OCI-LY1 (cell line): ENCODE results near the gene THUMPD3.

Experiments used
- H2AFZ ChIP-seq: fragments of 200-600 bp; sonication (generic), shearing (Covaris generic); 2 replicates; pipeline ENCODE4 v1.6.0; 2014; ENCODE audit warnings: antibody characterized with exemption, mild to moderate bottlenecking, low read length
- H3F3A ChIP-seq: fragments of 200-600 bp; sonication (generic), shearing (Covaris generic); 2 replicates; pipeline ENCODE4 v1.6.0; 2014; ENCODE audit warnings: mild to moderate bottlenecking, antibody characterized with exemption, low read length, moderate library complexity; ENCODE audit not compliant: insufficient read depth
- H3K27ac ChIP-seq: fragments of 200-600 bp; sonication (generic); 2 replicates; pipeline ENCODE4 v1.5.1; 2014; ENCODE audit warnings: low read length, mixed run types, mild to moderate bottlenecking, low read depth; ENCODE audit not compliant: poor library complexity, severe bottlenecking
- H3K27me3 ChIP-seq: fragments of 200-600 bp; sonication (generic); 2 replicates; pipeline ENCODE4 v1.6.0; 2014; ENCODE audit warnings: antibody characterized with exemption, mild to moderate bottlenecking, low read length, moderate library complexity; ENCODE audit not compliant: insufficient read depth
- H3K36me3 ChIP-seq: fragments of 200-600 bp; sonication (generic); 2 replicates; pipeline ENCODE4 v1.6.1; 2014; ENCODE audit warnings: mild to moderate bottlenecking, antibody characterized with exemption, low read length, moderate library complexity, mixed read lengths; ENCODE audit not compliant: insufficient read depth
- H3K4me1 ChIP-seq: fragments of 200-600 bp; sonication (generic); 2 replicates; pipeline ENCODE4 v1.5.1; 2014; ENCODE audit warnings: mild to moderate bottlenecking, low read length, moderate library complexity; ENCODE audit not compliant: insufficient read depth, severe bottlenecking
- H3K4me2 ChIP-seq: fragments of 200-600 bp; sonication (generic), shearing (Covaris generic); 2 replicates; pipeline ENCODE4 v1.6.1; 2014; ENCODE audit warnings: low read length
- H3K4me3 ChIP-seq: fragments of 200-600 bp; sonication (generic); 2 replicates; pipeline ENCODE4 v1.5.1; 2014; ENCODE audit warnings: low read length, low read depth, mild to moderate bottlenecking, mixed read lengths; ENCODE audit not compliant: poor library complexity, severe bottlenecking
- H3K79me2 ChIP-seq: fragments of 200-600 bp; shearing (Covaris generic); 2 replicates; pipeline ENCODE4 v1.6.1; 2016; ENCODE audit warnings: mixed run types, low read length, mixed read lengths; ENCODE audit not compliant: insufficient read depth
- H3K9ac ChIP-seq: fragments of 200-600 bp; sonication (generic), shearing (Covaris generic); 2 replicates; pipeline ENCODE4 v1.6.1; 2014; ENCODE audit warnings: mild to moderate bottlenecking, low read length, mixed read lengths
- H3K9me2 ChIP-seq: fragments of 200-600 bp; sonication (generic), shearing (Covaris generic); 2 replicates; pipeline ENCODE4 v1.6.1; 2014; ENCODE audit warnings: low read depth, mild to moderate bottlenecking, low read length, mixed read lengths
- H3K9me3 ChIP-seq: fragments of 200-600 bp; shearing (Covaris generic); 2 replicates; pipeline ENCODE4 v1.6.1; 2014; ENCODE audit warnings: low read length, mixed read lengths
- H4K20me1 ChIP-seq: fragments of 200-600 bp; sonication (generic), shearing (Covaris generic); 2 replicates; pipeline ENCODE4 v1.6.0; 2016; ENCODE audit warnings: mild to moderate bottlenecking, low read length; ENCODE audit not compliant: insufficient read depth
- EZH2 ChIP-seq: fragments of 200-600 bp; sonication (generic), shearing (Covaris generic); IDR thresholded peaks from 2 replicates; pipeline ENCODE4 v1.8.0; 2017; ENCODE audit warnings: borderline replicate concordance, mixed run types, mild to moderate bottlenecking, antibody characterized with exemption, low read length, moderate library complexity, mixed read lengths
- TF ChIP-seq, protein P1 (sequence below): fragments of 200-600 bp; sonication (generic), shearing (Covaris generic); IDR thresholded peaks from 2 replicates; pipeline ENCODE4 v1.5.1; 2017; ENCODE audit warnings: mild to moderate bottlenecking, antibody characterized with exemption, low read length, moderate library complexity, mixed read lengths

THUMPD3 gene

DNA sequence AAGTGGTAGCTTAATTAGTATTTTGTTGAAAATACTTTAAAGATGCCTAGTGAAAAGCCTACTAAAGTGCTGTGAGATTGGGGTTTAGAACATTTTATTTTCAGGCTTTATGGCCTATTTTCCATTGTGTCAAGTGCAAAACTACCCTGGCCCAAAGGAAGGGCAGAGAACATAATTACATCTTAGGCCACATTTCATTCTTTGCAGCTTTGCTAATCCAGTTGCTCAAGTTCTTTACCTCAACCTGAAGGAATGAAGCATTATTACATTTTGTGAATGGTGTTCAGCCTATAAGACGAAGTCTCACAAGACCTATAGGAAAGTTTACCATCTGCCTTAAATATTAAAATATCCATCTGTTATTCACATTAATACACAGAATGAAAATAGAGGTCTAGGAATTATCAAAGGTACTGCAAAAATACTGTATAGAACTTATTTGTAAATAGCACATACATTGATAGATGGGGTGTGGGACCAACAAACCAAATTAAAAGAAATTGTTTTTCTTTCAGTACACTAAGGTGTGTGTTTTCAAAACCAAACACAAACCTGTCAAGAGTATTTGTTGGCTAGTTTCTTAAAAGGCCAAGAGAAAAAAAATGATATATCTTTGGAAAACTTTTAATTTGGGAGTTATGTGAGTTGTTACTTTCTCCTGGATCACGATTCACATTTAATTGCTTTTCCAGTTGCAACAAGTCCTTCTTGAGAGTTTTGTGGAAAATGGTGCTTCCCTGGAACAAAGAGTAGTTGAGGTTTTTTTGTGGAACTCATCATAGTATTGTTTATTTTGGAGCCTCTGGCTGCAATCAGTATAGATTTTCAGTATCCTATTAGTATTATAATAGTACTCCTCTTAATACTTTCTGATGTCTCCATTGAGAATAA lies 22.6 kb downstream of the THUMPD3 start:
- H4K20me1 ChIP-seq: no peaks in the 10 kb centered on the region
- peaks cover 11% of the 10 kb centered on the region; the same call in 1 of the 2 replicates for H3F3A ChIP-seq
- no peaks in the 10 kb centered on the region for H3K4me1 ChIP-seq
- peaks cover 95% of the 10 kb centered on the region for H3K36me3 ChIP-seq
- H3K27ac ChIP-seq: no peak overlapping the region
- H2AFZ ChIP-seq: no peak overlapping the region
- H3K9ac ChIP-seq: no peak overlapping the region
- H3K4me2 ChIP-seq: no peak overlapping the region
- H3K4me3 ChIP-seq: no peak overlapping the region
- H3K9me3 ChIP-seq: no peaks in the 10 kb centered on the region
- no peaks in the 10 kb centered on the region for H3K9me2 ChIP-seq
- no peaks in the 10 kb centered on the region for H3K27me3 ChIP-seq
- TF ChIP-seq, protein P1, sequence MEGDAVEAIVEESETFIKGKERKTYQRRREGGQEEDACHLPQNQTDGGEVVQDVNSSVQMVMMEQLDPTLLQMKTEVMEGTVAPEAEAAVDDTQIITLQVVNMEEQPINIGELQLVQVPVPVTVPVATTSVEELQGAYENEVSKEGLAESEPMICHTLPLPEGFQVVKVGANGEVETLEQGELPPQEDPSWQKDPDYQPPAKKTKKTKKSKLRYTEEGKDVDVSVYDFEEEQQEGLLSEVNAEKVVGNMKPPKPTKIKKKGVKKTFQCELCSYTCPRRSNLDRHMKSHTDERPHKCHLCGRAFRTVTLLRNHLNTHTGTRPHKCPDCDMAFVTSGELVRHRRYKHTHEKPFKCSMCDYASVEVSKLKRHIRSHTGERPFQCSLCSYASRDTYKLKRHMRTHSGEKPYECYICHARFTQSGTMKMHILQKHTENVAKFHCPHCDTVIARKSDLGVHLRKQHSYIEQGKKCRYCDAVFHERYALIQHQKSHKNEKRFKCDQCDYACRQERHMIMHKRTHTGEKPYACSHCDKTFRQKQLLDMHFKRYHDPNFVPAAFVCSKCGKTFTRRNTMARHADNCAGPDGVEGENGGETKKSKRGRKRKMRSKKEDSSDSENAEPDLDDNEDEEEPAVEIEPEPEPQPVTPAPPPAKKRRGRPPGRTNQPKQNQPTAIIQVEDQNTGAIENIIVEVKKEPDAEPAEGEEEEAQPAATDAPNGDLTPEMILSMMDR: no peak
- TF ChIP-seq EZH2: no peak
- no peaks in the 10 kb centered on the region for H3K79me2 ChIP-seq

DNA sequence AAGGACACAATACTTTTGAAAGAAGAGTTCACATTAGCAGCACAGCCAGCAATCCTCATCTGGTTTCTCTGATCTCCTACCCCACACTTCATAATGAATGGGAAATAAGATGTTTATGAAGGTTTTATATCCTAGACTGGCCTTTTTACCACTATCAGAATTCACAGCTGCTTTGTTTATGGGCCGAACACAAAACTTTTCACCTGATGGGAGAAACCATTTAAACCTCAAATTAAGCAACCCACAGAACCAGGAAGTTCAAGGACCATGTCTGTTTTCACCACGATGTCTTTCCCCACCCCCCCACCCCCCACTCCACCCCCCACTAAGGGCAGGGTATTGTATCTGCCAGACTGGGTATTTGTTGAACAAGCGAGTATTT lies 23.2 kb downstream of the THUMPD3 start:
- TF ChIP-seq, protein P1: no peak
- no peak for TF ChIP-seq EZH2
- H3K36me3 ChIP-seq: peaks cover 95% of the 10 kb centered on the region
- H3F3A ChIP-seq: peaks cover 11% of the 10 kb centered on the region; the same call in 1 of the 2 replicates
- no peaks in the 10 kb centered on the region for H4K20me1 ChIP-seq
- H3K27ac ChIP-seq: no peak overlapping the region
- no peaks in the 10 kb centered on the region for H3K9me3 ChIP-seq
- no peak overlapping the region for H3K4me3 ChIP-seq
- no peaks in the 10 kb centered on the region for H3K9me2 ChIP-seq
- no peak overlapping the region for H3K9ac ChIP-seq
- H3K4me2 ChIP-seq: no peak overlapping the region
- H3K27me3 ChIP-seq: no peaks in the 10 kb centered on the region
- 0 out of 2 replicates have a peak, but pooled peaks cover 4% of the 10 kb centered on the region for H3K79me2 ChIP-seq
- no peaks in the 10 kb centered on the region for H3K4me1 ChIP-seq
- H2AFZ ChIP-seq: no peak overlapping the region

DNA sequence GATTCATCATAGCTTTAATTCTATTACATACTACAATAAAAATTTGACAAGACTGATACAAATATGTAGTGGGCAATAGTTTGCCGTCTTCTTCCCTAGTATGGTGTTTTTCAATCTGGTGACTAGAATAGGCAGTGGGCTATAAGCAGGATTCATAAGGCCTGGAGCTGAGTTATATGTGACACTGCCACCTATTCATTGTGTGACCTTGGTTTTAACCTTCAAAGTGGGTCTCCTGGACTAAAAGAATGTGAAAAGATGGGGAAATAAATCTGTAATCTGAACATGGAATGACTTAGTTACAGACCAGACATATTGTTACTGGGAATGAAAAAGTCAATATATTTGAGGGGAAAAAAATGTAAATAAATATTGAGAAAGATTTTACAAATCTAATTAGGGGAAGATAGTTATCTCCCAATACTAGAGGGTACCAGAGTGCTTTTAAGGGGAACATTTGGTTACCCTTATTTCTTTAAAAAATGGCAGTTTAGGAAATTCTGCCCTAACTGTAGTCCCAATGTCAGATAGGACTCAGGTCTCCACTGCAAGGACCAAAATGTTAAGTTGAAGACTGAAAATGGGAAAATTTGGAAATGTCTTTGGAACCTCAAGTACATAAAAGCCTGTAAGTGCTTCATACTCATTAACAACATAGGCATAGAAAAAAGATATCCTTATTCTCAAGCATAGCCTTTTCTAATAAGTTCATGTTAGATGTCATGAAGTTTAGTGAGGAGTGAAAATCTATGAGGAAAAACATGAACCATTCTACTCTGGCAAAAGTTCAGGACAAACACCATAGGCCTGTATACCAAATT lies 23.9 kb downstream of the THUMPD3 start:
- no peak for TF ChIP-seq EZH2
- TF ChIP-seq, protein P1: no peak
- no peak overlapping the region for H3K9ac ChIP-seq
- peaks cover 9% of the 10 kb centered on the region for H3K79me2 ChIP-seq
- H3K4me1 ChIP-seq: no peaks in the 10 kb centered on the region
- H3F3A ChIP-seq: peaks cover 11% of the 10 kb centered on the region; the same call in 1 of the 2 replicates
- H3K27ac ChIP-seq: no peak overlapping the region
- no peak overlapping the region for H2AFZ ChIP-seq
- H3K4me2 ChIP-seq: no peak overlapping the region
- H3K4me3 ChIP-seq: no peak overlapping the region
- no peaks in the 10 kb centered on the region for H3K9me2 ChIP-seq
- peaks cover 97% of the 10 kb centered on the region for H3K36me3 ChIP-seq
- no peaks in the 10 kb centered on the region for H3K27me3 ChIP-seq
- H3K9me3 ChIP-seq: no peaks in the 10 kb centered on the region
- no peaks in the 10 kb centered on the region for H4K20me1 ChIP-seq
